Tibial nerve (tissue), 4 donors: ENCODE results near the gene ARPP21.
"Not testable (repeated sequence)": the region's sequence is repeated elsewhere in the genome, so short reads cannot be mapped to it uniquely, and the experiment has no call there.

ENCODE experiments used
- CTCF ChIP-seq, 5 experiments: fragments of 200-600 bp in 3 of 5; fragments of 450-650 bp in 2 of 5; sonication (generic) in 3 of 5; IDR thresholded peaks; one replicate each; pipeline ENCODE4 v1.5.1; 2016 to 2019; ENCODE audit warnings: antibody characterized with exemption in 5 of 5, mild to moderate bottlenecking in 3 of 5, moderate library complexity in 2 of 5
- EP300 ChIP-seq, 2 donors: sonication (generic); formaldehyde crosslinking; IDR thresholded peaks; one replicate each; pipeline ENCODE4 v1.6.1; 2017; ENCODE audit warnings: antibody characterized with exemption in 2 of 2, mild to moderate bottlenecking in 1 of 2
- POLR2A ChIP-seq, 2 donors: fragments of 450-650 bp; IDR thresholded peaks; one replicate each; pipeline ENCODE4 v1.6.1; 2017; ENCODE audit warnings: antibody characterized with exemption in 2 of 2, mild to moderate bottlenecking in 2 of 2, moderate library complexity in 2 of 2

DNA sequence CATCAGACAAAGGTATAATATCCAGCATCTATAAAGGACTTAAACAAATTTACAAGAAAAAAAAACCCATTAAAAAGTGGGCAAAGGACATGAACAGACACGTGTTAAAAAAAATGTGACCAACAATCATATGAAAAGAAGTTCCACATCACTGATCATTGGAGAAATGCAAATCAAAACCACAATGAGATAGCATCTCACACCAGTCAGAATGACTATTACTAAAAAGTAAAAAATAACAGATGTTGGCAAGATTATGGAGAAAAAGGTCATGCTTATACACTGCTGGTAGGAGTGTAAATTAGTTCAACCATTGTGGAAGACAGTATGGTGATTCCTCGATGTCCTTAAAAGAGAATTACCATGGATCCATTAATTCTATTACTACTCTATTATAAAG lies 19.1 kb upstream of the ARPP21 start:
- TF ChIP-seq CTCF, POLR2A, EP300 (IDR thresholded peaks at IDR 0.05): not testable (repeated sequence)
